ENCODE results near the gene PTPN22.
"Not testable (repeated sequence)": the region's sequence is repeated elsewhere in the genome, so short reads cannot be mapped to it uniquely, and the experiment has no call there.

Gene PTPN22

GRCh38 chr1:113852694-113853093, 18.8 kb downstream of the PTPN22 start:
- DNase-seq (ENCODE audit: low read depth in 3 of 3, low spot score in 1 of 3): not testable (repeated sequence)

- DNase-seq (ENCODE audit: low read depth in 3 of 3, low spot score in 1 of 3): no peak
These were observed 21.2 kb downstream of the PTPN22 start for GRCh38 chr1:113850127-113850796.

- DNase-seq (ENCODE audit: low read depth in 3 of 3, low spot score in 1 of 3): no peak
These were observed 22.4 kb downstream of the PTPN22 start for GRCh38 chr1:113849072-113849471.

- DNase-seq (ENCODE audit: low read depth in 3 of 3, low spot score in 1 of 3): no peak
These were observed 25.0 kb downstream of the PTPN22 start for GRCh38 chr1:113846391-113847035.

DNA sequence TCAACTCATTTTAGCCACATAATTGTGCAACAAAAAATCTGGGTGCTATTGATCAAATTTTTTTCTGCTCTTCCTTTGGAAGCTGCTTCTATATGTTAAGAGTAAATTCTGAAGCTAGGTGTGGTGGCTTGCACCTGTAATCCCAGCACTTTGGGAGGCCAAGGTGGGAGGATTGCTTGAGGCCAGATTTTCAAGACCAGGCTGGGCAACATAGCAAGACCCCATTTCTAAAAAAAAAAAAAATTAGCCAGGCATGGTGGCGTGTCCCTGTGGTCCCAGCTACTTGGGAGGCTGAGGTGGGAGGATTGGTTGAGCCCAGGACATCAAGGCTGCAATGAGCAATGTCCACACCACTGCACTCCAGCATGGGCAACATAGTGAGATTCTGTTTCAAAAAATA, 35.0 kb downstream of the PTPN22 start:
- no peak for DNase-seq (ENCODE audit: low read depth in 3 of 3, low spot score in 1 of 3)

DNA sequence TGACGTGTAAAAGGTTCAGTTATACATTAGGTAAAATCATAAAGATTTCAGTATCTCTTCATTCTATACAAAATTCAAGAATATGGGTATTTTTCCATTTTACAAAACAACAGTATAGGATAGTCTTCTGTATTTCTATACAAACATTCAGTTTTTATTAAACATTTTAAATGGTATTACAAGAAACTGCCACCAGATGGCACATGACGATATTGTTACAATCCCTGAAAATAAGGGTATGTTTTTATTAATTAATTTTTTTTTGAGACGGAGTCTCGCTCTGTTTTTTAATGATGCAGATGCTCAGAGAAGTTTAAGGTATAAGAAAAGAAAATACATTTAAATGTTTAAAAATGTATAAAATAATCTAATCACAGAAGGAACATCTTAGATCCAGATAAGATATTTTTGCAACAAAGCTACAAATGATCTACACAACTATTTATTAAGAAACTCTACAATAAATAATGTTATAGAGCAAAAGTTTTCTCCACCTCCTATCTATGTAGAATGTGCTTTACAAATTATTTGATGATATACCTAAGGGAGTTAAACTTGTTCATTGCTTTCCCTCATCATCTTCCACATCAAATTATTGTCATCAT, 35.7 kb downstream of the PTPN22 start:
- DNase-seq (ENCODE audit: low read depth in 3 of 3, low spot score in 1 of 3): no peak

GRCh38 chr1:113834716-113835115, 36.8 kb downstream of the PTPN22 start:
- no peak for DNase-seq (ENCODE audit: low read depth in 3 of 3, low spot score in 1 of 3)

- DNase-seq (ENCODE audit: low read depth in 3 of 3, low spot score in 1 of 3): no peak
These were observed 41.5 kb downstream of the PTPN22 start for GRCh38 chr1:113830039-113830438.

DNA sequence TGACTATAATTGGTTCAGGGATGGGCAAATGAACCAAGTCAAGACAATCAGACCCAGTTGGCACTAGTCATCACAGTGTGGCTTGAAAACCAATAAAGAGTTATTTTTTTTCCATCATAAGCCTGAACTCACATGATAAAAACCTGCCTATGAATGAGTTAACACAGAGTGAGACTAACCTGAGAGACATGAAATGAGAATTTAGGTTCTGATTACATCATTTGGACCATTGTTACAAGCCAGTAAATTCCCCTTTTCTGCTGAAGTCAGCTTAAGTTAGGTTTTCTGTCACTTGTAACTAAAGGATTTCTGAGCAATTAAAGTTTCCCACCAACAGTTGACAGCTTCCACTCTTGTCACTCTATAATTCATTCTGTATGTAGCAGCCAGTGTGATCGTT, 49.6 kb downstream of the PTPN22 start:
- DNase-seq (ENCODE audit: low read depth in 3 of 3, low spot score in 1 of 3): no peak

DNA sequence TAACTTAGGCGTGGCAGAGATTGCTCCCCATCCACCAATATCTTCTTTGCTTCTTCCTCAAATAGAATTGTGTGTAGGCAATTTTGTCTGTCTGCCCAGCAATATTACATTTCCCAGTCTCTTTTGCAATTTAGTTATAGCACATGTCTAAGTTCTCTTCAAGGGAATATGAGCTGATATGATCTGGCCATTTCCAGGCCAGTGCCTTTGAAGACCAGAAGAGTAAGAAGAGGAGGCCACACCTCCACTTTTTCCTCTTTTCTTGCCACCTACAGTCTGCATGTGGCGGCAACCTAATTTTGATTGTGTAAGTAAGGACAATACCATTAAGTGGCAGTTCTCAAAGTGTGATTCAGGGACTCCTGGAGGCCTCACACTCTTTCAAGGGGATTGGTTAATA, 52.9 kb downstream of the PTPN22 start:
- DNase-seq (ENCODE audit: low read depth in 3 of 3, low spot score in 1 of 3): no peak

GRCh38 chr1:113813218-113813617, 58.3 kb downstream of the PTPN22 start:
- no peak for DNase-seq (ENCODE audit: low read depth in 3 of 3, low spot score in 1 of 3)

GRCh38 chr1:113812661-113813135, 58.8 kb downstream of the PTPN22 start:
- no peak for DNase-seq (ENCODE audit: low read depth in 3 of 3, low spot score in 1 of 3)

DNA sequence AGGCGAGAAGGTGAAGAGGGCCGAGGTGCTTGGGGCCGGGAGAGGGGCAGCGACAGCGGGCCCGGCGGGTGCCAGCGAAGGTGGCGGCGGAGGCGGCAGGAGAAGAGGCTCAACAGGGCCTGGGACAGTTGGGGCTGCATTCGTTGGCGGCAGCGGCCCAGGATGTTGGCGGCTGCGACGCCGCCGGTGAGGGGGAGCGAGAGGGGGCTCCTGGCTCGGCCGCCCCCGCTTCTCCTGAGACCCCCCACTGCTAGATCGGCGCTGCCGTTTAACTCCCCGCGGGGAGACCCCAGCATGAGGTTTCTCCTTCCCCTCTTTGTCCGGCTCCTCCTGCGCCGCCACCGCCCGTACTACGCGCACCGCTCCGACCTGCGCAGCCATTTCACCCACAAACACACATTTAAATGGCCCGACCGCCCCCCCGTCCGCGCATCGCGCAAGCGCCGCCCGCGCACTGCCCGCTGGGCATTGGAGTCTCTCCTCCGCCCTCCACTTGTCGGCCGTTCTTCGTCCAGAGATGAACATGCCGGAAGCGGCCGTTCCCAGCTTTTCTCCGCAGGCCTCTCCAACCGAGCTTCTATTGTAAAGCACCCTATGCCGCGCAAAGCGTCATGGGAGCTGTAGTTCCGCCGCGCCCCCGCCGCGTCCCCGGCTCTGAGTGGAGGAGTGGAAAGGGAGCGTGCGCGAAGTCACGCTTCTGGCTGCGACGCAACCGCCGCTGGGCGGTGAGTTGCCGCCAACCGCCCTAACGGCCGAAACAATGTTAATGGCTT, 59.4 kb downstream of the PTPN22 start, which contains the start of gene RSBN1:
Gene RSBN1 (minus strand): TSS at position 589 of the 773 bp plus-strand sequence. CDS start 64 bp downstream, at position 525.
- DNase-seq (ENCODE audit: low read depth in 3 of 3, low spot score in 1 of 3): peak; percentile 89 to 97 (median 94)

DNA sequence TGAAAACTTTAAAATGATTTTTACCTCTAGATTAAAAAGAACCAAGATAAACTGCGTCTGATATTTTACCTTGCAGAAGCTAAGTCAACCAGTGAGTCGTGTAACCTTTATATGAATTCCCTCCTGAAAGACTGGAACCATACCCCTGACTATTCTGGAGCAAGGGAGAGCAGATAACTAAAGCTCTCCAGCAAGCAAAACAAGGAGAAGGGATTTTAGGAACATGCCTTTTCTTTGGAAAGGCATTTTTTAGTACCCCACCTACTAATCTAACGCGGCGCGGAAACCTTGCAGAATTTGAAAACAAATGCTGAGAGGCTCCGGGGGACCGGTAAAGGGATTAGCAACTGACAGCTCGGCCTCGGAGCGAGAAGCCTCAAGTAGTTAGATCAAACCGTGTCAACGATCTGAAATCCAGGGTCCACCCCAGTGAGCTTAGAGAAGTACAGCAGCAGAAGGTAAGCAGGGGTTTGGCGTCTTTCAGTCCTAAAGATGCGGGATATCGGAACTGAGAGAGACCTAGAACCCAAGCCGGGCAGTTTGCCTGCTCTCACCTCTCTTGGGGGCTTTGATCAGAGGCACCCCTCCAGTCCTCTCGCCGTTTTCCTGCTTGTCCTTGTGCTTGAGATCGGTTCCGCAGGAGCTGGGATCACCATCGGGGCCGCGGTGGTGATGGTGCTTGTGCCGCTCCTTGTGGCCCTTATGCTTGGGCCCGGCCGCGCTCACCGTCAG, 60.2 kb downstream of the PTPN22 start:
- peak in 1 of 3 donors; percentile 23 for DNase-seq (ENCODE audit: low read depth in 3 of 3, low spot score in 1 of 3)

DNA sequence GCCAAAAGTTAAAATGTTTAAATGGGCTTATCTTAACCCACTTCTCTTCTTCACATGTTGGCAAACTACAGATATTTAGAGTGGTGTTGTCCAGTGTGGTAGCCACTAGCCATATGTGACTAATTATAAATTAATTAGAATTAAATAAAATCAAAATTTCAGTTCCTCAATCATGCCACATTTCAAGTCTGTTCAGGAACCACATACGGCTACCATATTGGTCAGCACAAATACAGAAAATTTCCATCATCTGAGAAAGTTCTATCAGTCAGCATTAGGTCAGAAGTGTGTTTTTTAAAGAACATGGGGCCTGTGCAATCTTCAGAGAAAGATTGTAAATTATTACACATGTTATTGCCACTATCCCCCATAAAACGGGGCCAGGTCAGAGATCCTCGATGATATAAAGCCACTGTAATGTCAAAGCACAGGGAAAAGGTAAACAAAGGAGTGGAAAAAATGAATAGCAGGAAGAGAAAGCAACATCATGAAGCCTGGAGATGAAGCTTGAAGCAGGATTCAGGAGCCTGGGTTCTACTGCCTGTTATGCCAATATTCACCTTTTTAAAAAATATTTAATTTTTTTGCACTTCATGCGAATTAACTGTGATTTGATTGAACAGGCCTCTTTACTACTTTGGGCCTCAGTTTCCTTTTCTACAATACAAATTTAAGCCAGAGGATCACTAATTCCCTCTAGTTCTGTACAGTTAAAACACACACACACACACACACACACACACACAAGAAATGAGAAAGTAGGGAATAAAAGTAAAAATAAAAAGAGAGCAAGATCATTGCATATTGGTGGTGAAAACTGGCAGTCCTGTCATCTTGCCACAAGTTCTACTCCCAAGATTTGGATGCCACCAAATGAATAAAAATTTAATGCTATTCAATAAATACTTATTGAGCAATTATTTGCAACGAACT, 61.6 kb downstream of the PTPN22 start:
- no peak for DNase-seq (ENCODE audit: low read depth in 3 of 3, low spot score in 1 of 3)

DNA sequence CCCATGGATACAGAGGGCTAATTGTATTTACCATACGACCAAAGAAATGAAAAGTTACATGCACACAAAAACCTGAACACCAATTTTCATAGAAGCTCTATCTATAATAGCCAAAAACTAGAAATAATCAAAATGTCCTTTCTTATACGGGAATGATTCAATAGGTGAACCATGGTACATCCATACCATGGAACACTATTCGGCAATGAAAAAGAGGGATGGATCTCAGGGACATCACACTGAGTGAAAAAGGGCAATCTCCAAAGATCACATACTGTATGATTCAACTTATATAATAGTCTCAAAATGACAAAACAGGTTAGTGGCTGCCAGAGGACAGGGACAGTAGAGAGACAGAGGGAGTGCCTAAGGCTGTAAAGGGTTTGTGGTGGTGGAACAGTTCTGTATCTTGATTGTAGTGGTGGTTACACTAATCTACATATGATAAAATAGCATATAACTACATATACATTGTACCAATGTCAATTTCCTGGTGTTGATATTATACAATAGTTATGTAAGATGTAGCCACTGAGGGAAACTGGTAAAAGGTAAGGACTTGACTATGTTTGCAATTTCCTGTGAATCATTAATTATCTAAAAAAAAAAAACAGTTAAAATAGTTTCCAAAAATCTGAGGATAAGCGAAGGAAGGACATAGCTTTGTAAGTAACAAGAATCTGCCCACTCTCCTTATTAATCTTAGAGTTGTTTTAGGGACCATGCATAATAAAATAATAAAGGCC, 62.9 kb downstream of the PTPN22 start:
- no peak for DNase-seq (ENCODE audit: low read depth in 3 of 3, low spot score in 1 of 3)

- DNase-seq (ENCODE audit: low read depth in 3 of 3, low spot score in 1 of 3): no peak
These were observed 65.9 kb downstream of the PTPN22 start for GRCh38 chr1:113805639-113806038.

GRCh38 chr1:113805256-113805531, 66.3 kb downstream of the PTPN22 start:
- DNase-seq (ENCODE audit: low read depth in 3 of 3, low spot score in 1 of 3): no peak

Data from stimulated activated CD4-positive, alpha-beta T cell treated with anti-CD3 and anti-CD28 coated beads, TNF-alpha, amount 100 ng/mL, for 1 hour (primary cell).